Ovary (tissue), 9 donors: ENCODE results near the gene PFDN5. TPM values are rescaled to one million over a fixed set of nuclear protein-coding genes. Genes with fewer than 3 reads are reported as not detected.
A peak's percentile ranks its signal among the peaks of the same experiment; 100 is the strongest.

ENCODE experiments used
- DNase-seq, 5 donors: peaks; one replicate each; pipeline ENCODE4 v3.0.0-alpha.2; 2019 to 2020
- H3K27ac ChIP-seq, 2 donors: fragments of 200-600 bp; one replicate each; pipeline versions ENCODE4 v1.5.1 to v1.8.0; 2019 to 2022
- H3K27me3 ChIP-seq: fragments of 200-600 bp; one replicate; pipeline ENCODE4 v1.8.0; 2022
- H3K36me3 ChIP-seq: fragments of 200-600 bp; sonication (generic); one replicate; pipeline ENCODE4 v1.5.1; 2019
- H3K4me1 ChIP-seq: one replicate; pipeline ENCODE4 v1.8.1; 2013; ENCODE audit warnings: mild to moderate bottlenecking, moderate library complexity; ENCODE audit not compliant: insufficient read depth
- H3K4me3 ChIP-seq: fragments of 200-600 bp; sonication (generic); one replicate; pipeline ENCODE4 v1.5.1; 2017
- H3K9me3 ChIP-seq, 2 donors: fragments of 200-600 bp in 1 of 2; sonication (generic) in 1 of 2; one replicate each; pipeline versions ENCODE4 v1.5.1 to v1.8.1; 2013 to 2019; ENCODE audit warnings: mild to moderate bottlenecking in 1 of 2, moderate library complexity in 1 of 2
- EP300 ChIP-seq: sonication (generic); formaldehyde crosslinking; IDR thresholded peaks from one replicate; pipeline ENCODE4 v1.6.1; 2017; ENCODE audit warnings: antibody characterized with exemption
- POLR2A ChIP-seq: fragments of 450-650 bp; IDR thresholded peaks from one replicate; pipeline ENCODE4 v1.6.1; 2017; ENCODE audit warnings: antibody characterized with exemption, mild to moderate bottlenecking, moderate library complexity
- WGBS, 3 donors: extraction: QIAGEN DNeasy Blood & Tissue Kit in 1 of 3; methylation state at CpG; one replicate each; pipeline versions ENCODE4 v1.1.5 to v1.1.7; 2013 to 2017; 5-methylcytosine and 5-hydroxymethylcytosine counted together
- intact Hi-C, 4 donors: fragments of 100-400 bp; cut with DNase I; formaldehyde crosslinking; loops; one replicate each; pipeline versions ENCODE4 v1.11.0 to v1.15.1; 2022 to 2023
- polyA plus RNA-seq, 2 donors: library from polyadenylated mRNA; stranded (reverse); fragments of 200-250 nt in 1 of 2; fragments of 350-450 nt in 1 of 2; fragmentation: Illumina TruSeq in 1 of 2; extraction: RNeasy Lipid Tissue Mini Kit (QIAGEN cat#74804) in 1 of 2; gene quantifications; one replicate each; pipeline ENCODE4 v1.2.3, GENCODE V29; 2013 to 2014
- total RNA-seq, 7 donors: library from RNA; depleted of rRNA in 2 of 7; stranded (reverse); fragments of >200 nt in 2 of 7; fragmentation: NEBNext Ultra II Directional in 3 of 7; extraction: Animal tissue kit (Norgen Biotek cat#: 25700) in 3 of 7; gene quantifications; one replicate each; pipeline versions ENCODE4 v1.1.0 to v1.2.4, GENCODE V29; 2016 to 2023
- TF ChIP-seq, protein P1 (sequence below), 3 donors: fragments of 450-650 bp in 2 of 3; fragments of 200-600 bp in 1 of 3; IDR thresholded peaks; one replicate each; pipeline versions ENCODE4 v1.5.1 to v1.8.0; 2016 to 2022; ENCODE audit warnings: antibody characterized with exemption in 3 of 3, mild to moderate bottlenecking in 1 of 3
- donor health status: DM: no; HTN: no; CAD: no; lungs with moderate emphysema.
- donor health status: DM: no; HTN: no; CAD: no.
- donor health status: Bipolar disorder and iron deficiency.
- donor health status: DM: yes; HTN: yes; CAD: no.
- donor health status: DM: no; HTN: no; CAD: no.
- donor health status: DM: yes; HTN: yes; CAD: no.

The PFDN5 gene
- total and polyA plus RNA-seq, 9 donors: 603 to 1,792 (median 954) TPM

DNA sequence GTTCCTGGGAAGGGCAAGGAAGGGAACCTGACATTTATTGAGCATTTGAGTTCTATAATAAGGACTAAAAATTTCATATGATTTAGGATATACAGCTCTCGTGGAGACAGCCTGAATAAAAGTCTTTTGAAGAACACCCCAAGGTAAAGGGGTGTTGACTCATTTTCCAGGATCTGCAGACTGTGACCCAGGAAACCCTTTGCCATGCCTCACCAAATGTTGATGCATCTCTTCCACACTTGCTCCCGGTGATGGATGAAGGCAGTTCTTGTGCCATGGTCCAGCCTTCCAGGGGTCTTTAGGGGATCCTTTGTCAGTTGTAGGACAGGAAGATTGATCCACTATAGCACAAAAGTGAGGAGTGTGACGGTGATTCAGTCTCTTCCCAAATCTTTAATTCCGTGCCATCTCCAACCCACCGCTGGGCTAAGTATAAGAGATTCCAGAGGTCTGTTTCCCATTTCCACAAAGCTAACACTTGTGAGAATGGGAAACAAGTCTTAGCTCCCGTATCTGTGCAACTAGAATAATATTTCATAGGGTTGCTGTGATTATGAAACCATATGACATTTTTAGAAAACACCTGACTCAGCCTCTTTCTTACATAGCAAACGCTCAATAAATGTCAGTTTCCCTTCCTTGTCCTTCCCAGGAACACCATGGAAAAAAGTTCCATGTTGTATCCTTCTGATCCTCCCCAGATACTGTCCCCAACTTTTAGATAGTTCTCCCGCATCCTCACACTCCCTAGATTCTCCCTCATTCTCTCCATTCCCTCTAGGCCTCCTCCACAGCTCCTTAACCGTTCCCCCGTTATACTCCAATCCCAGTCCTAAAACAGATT lies 25.2 kb downstream of the PFDN5 start:
- Histone ChIP-seq H3K27ac (peak overlapping the region; percentile 71 to 76), H3K9me3 (no peaks in the 10 kb centered on the region), H3K36me3 (no peaks in the 10 kb centered on the region), H3K27me3 (no peaks in the 10 kb centered on the region), H3K4me3 (peak overlapping the region; percentile 69), H3K4me1 (peaks cover 6% of the 10 kb centered on the region)
- DNase-seq: no peak
- intact Hi-C loops: loop anchor here (2.0 to 10.0 kb wide), 2 partner anchors 24 to 184 kb away; partner anchors contain the start of genes NPFF (in 4 of the 4) and TARBP2 (in 4 of the 4)
- WGBS, 3 donors: 28 to 40% (median 36%) methylated on average over 10 of the region's 10 CpGs
- TF ChIP-seq EP300: peak; percentile 10
- TF ChIP-seq, protein P1, sequence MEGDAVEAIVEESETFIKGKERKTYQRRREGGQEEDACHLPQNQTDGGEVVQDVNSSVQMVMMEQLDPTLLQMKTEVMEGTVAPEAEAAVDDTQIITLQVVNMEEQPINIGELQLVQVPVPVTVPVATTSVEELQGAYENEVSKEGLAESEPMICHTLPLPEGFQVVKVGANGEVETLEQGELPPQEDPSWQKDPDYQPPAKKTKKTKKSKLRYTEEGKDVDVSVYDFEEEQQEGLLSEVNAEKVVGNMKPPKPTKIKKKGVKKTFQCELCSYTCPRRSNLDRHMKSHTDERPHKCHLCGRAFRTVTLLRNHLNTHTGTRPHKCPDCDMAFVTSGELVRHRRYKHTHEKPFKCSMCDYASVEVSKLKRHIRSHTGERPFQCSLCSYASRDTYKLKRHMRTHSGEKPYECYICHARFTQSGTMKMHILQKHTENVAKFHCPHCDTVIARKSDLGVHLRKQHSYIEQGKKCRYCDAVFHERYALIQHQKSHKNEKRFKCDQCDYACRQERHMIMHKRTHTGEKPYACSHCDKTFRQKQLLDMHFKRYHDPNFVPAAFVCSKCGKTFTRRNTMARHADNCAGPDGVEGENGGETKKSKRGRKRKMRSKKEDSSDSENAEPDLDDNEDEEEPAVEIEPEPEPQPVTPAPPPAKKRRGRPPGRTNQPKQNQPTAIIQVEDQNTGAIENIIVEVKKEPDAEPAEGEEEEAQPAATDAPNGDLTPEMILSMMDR (IDR thresholded peaks at IDR 0.05): no peak

DNA sequence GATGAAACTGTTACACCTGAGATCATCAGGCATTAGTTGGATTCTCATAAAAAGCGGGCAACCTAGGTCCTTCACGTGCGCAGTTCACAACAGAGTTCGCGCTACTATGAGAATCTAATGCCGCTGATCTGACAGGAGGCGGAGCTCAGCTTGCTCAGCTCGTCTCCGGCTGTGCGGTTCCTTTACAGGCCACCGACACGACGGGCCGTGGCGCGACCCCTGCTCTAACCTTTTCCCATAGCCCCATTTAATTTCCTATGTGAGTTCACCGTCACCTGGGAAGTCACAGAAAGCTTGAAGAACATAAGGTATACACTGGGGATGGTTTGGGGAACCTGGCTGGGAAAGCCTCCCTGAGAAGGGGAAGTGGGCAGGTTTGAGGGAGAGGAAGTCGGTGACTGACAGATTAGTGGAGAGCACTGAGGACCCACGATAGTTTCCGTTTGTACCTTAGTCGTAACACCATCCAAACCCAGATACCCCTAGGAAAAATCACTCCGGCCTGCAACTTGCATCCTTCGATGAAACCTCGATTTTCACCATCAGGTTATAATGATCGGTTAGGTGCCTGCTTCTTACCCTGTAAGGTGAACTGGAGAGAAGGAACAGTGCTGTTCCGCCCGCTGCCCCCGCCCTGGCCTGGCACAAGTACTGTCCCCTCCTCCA lies 28.9 kb downstream of the PFDN5 start:
- peaks cover 9% of the 10 kb centered on the region for H3K4me1 ChIP-seq
- H3K27ac ChIP-seq: peak overlapping the region; percentile 81 to 87
- no peaks in the 10 kb centered on the region for H3K36me3 ChIP-seq
- WGBS, 3 donors: 64 to 68% (median 65%) methylated on average over 28 of the region's 28 CpGs
- no peak for TF ChIP-seq EP300
- intact Hi-C loops: loop anchor here (2.0 to 10.0 kb wide), 2 partner anchors 21 to 181 kb away; partner anchors contain the start of genes NPFF (in 4 of the 4) and TARBP2 (in 4 of the 4)
- DNase-seq: peak in 4 of 5 donors; percentile 28 to 51 (median 48)
- no peaks in the 10 kb centered on the region for H3K9me3 ChIP-seq
- H3K27me3 ChIP-seq: no peaks in the 10 kb centered on the region
- peak overlapping the region; percentile 57 for H3K4me3 ChIP-seq

DNA sequence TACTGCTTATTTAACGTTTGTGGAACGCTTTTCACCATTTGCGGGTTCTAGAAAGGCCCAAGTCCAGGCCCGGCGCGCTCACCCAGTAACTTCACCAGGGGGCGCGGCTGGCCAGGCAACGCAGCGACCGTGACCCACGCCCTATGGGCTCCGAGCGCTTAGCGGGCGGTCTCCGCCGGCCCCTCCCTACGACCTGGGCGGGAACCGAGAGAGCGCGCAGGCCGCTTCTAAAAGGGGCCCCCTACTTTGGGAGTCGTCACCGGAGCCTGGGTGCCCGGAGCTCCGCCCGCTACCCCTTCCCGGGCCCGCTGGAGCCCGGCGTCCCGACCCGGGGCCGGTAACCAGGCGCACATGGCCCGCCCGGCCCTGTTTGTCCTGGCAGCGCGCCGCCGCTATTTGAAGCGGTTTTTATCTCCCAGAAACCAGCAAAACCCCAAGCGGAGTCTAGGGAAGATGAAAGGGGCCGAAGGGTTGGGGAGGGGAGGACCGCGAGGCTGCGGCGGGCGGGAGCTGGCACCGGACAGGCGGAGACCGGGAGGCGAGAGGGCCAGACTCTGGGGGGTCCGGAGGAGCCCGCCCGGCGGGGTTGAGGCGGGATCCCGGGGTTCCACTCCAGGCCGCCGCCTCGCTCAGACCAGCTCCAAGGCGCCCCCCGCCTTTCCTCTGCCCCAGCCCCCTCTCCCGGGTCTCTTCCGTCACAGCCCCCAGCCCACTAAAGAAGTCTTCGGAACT lies 29.6 kb downstream of the PFDN5 start:
- Histone ChIP-seq H3K4me1 (peaks cover 9% of the 10 kb centered on the region), H3K27ac (peak overlapping the region; percentile 81 to 87), H3K9me3 (no peaks in the 10 kb centered on the region), H3K36me3 (no peaks in the 10 kb centered on the region), H3K4me3 (peak overlapping the region; percentile 57), H3K27me3 (no peaks in the 10 kb centered on the region)
- 0% methylated on average over 50 to 69 of the region's 69 CpGs for WGBS, 3 donors
- intact Hi-C loops: loop anchor here (1.0 to 10.0 kb wide), 3 partner anchors 20 to 180 kb away; partner anchors contain the start of genes NPFF (in 4 of the 4) and TARBP2 (in 4 of the 4)
- no peak for TF ChIP-seq EP300
- TF ChIP-seq POLR2A: peak; percentile 69
- TF ChIP-seq, protein P1 (IDR thresholded peaks at IDR 0.05): peak; percentile 81 to 94 (median 92)
- DNase-seq: peak; percentile 92 to 95 (median 93)

DNA sequence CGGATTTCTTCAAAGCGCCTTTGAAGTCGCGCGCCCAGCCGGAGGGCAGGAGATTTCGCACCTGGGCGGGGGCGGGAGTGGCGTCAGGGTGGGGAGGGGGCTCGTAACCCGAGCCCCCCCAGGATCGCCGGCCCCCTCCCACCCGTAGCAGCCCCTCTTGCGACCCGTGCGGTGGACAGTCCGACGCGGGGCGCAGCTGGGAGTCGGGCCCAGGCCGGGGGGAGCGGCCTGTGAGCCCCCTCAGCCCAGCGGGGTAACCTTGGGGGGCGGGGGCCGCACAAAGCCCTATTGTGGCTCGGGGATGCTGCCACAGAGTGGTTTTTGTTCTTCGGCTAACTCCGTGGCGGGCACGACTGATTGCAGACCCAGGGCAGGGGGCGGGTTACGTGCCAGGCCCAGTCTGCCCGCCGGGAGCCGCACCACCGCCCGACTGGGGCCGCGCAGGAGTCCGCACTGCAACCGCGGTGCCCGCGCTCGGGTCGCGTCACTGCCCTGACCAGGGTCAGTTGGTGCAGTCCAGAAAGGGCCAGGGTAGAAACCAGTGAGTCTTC lies 30.2 kb downstream of the PFDN5 start:
- peak; percentile 31 to 64 (median 57) for DNase-seq
- TF ChIP-seq POLR2A: no peak
- TF ChIP-seq, protein P1 (IDR thresholded peaks at IDR 0.05): peak in 1 of 3 donors; percentile 26
- no peaks in the 10 kb centered on the region for H3K9me3 ChIP-seq
- H3K27me3 ChIP-seq: no peaks in the 10 kb centered on the region
- no peaks in the 10 kb centered on the region for H3K36me3 ChIP-seq
- intact Hi-C loops: loop anchor here (1.0 to 10.0 kb wide), 3 partner anchors 19 to 179 kb away; partner anchors contain the start of genes NPFF (in 4 of the 4) and TARBP2 (in 4 of the 4)
- H3K4me1 ChIP-seq: peaks cover 6% of the 10 kb centered on the region
- peak overlapping the region; percentile 81 to 87 for H3K27ac ChIP-seq
- 0 to 1% (median 1%) methylated on average over 23 to 50 of the region's 50 CpGs for WGBS, 3 donors
- peak overlapping the region; percentile 57 for H3K4me3 ChIP-seq
